ENCODE data around the gene MROH2B.

Gene MROH2B

GRCh38 chr5:41012318-41012717, 58.8 kb downstream of the MROH2B start:
- DNase-seq, result no peak

GRCh38 chr5:41010572-41010971, 60.6 kb downstream of the MROH2B start:
- DNase-seq, result no peak

GRCh38 chr5:41009232-41009631, 61.9 kb downstream of the MROH2B start:
- DNase-seq, result no peak

GRCh38 chr5:41004931-41005330, 66.2 kb downstream of the MROH2B start:
- DNase-seq, result no peak

- no peak for DNase-seq
Observed at GRCh38 chr5:41003670-41004376, 67.3 kb downstream of the MROH2B start.

- DNase-seq, result no peak
Observed at GRCh38 chr5:40999966-41000365, 71.2 kb downstream of the MROH2B start.

- no peak for DNase-seq
Observed at GRCh38 chr5:40999142-40999541, 72.0 kb downstream of the MROH2B start.

- no peak for DNase-seq
Observed at GRCh38 chr5:40995801-40996586, 75.1 kb downstream of the MROH2B start.

- DNase-seq, result no peak
Observed at GRCh38 chr5:40991981-40992559, 79.1 kb downstream of the MROH2B start.

GRCh38 chr5:40991168-40991980, 79.8 kb downstream of the MROH2B start:
- DNase-seq, result no peak

GRCh38 chr5:40988746-40989510, 82.2 kb downstream of the MROH2B start:
- no peak for DNase-seq

- DNase-seq, result no peak
Observed at GRCh38 chr5:40987349-40987748, 83.8 kb downstream of the MROH2B start.

- no peak for DNase-seq
Observed at GRCh38 chr5:40986666-40987065, 84.5 kb downstream of the MROH2B start.

- DNase-seq, result no peak
Observed at GRCh38 chr5:40985501-40985900, 85.6 kb downstream of the MROH2B start.

- no peak for DNase-seq
Observed at GRCh38 chr5:40984884-40985283, 86.3 kb downstream of the MROH2B start.

GRCh38 chr5:40983781-40984180, 87.4 kb downstream of the MROH2B start:
- DNase-seq, result no peak

GRCh38 chr5:40981420-40981819, 89.7 kb downstream of the MROH2B start:
- no peak for DNase-seq

- DNase-seq, result no peak
Observed at GRCh38 chr5:40976836-40977235, 94.3 kb downstream of the MROH2B start.

GRCh38 chr5:40976041-40976440, 95.1 kb downstream of the MROH2B start:
- no peak for DNase-seq

GRCh38 chr5:40973364-40974004, 97.7 kb downstream of the MROH2B start:
- no peak for DNase-seq

- no peak for DNase-seq
Observed at GRCh38 chr5:40972434-40972833, 98.7 kb downstream of the MROH2B start.
